ENCODE measurements around the gene SSC4D. TPM values are rescaled to one million over a fixed set of nuclear protein-coding genes. Genes with fewer than 3 reads are reported as not detected.
"Not testable (repeated sequence)": the region's sequence is repeated elsewhere in the genome, so short reads cannot be mapped to it uniquely, and the experiment has no call there.

The SSC4D gene
- total and polyA plus RNA-seq, 8 donors, result 0.37 to 0.80 TPM; not detected in 6

GRCh38 chr7:76424413-76425111 lies 15.1 kb upstream of the SSC4D start, which contains the start of gene ZP3:
Gene ZP3, plus strand, starts transcription at chr7:76424950. Its CDS starts 15 bp downstream, at chr7:76424965.
- H3K27me3 ChIP-seq, result peaks cover 0 to 29% (median 0%) of the 10 kb centered on the region in 3 donors
- TF ChIP-seq CTCF (IDR thresholded peaks at IDR 0.05), result no peak
- H3K4me3 ChIP-seq, result no peak within 1 kb of the TSS
- H3K36me3 ChIP-seq, result no peaks in the 10 kb centered on the region
- intact Hi-C loops (cut with DNase I; ENCODE audit: low total_unique reads), result no loop called here
- no peak for DNase-seq
- H3K27ac ChIP-seq, result no peak within 1 kb of the TSS
- WGBS, 5 donors, result 84 to 87% (median 85%) methylated on average over 10 of the region's 10 CpGs
- peaks cover 0 to 5% (median 0%) of the 10 kb centered on the region in 4 donors for H3K4me1 ChIP-seq
- H3K9me3 ChIP-seq, result no peaks in the 10 kb centered on the region

GRCh38 chr7:76423666-76424412 lies 14.3 kb upstream of the SSC4D start:
- intact Hi-C loops (cut with DNase I; ENCODE audit: low total_unique reads), result no loop called here
- no peak for DNase-seq
- WGBS, 5 donors, result 63 to 76% (median 66%) methylated on average over 15 of the region's 15 CpGs
- Histone ChIP-seq H3K36me3 (no peaks in the 10 kb centered on the region), H3K27ac (no peak overlapping the region), H3K4me3 (no peak overlapping the region), H3K9me3 (no peaks in the 10 kb centered on the region), H3K27me3 (peaks cover 0 to 29% (median 0%) of the 10 kb centered on the region in 3 donors), H3K4me1 (peaks cover 0 to 5% (median 0%) of the 10 kb centered on the region in 4 donors)
- TF ChIP-seq EP300 (IDR thresholded peaks at IDR 0.05) (no peak), POLR2A (IDR thresholded peaks at IDR 0.05) (no peak), POLR2AphosphoS5 (IDR thresholded peaks at IDR 0.05) (no peak), CTCF (IDR thresholded peaks at IDR 0.05) (no peak)

- intact Hi-C loops (cut with DNase I; ENCODE audit: low total_unique reads); DNase-seq; H3K9me3 ChIP-seq; H3K27ac ChIP-seq; H3K4me3 ChIP-seq; H3K36me3 ChIP-seq; H3K4me1 ChIP-seq: not testable (repeated sequence)
- WGBS, 5 donors, result 89 to 92% (median 90%) methylated on average over 6 of the region's 6 CpGs
- peaks cover 0 to 29% (median 0%) of the 10 kb centered on the region in 3 donors for H3K27me3 ChIP-seq
Measured at GRCh38 chr7:76421097-76421496, 11.6 kb upstream of the SSC4D start.

GRCh38 chr7:76417654-76418310 lies 8.3 kb upstream of the SSC4D start:
- H3K4me1 ChIP-seq; H3K9me3 ChIP-seq; intact Hi-C loops (cut with DNase I; ENCODE audit: low total_unique reads); H3K27me3 ChIP-seq; H3K36me3 ChIP-seq; H3K27ac ChIP-seq; H3K4me3 ChIP-seq; DNase-seq: not testable (repeated sequence)
- WGBS, 5 donors, result 91 to 94% (median 93%) methylated on average over 9 to 10 of the region's 10 CpGs

GRCh38 chr7:76412249-76412648 lies 2.8 kb upstream of the SSC4D start:
- Histone ChIP-seq H3K4me1 (no peaks in the 10 kb centered on the region), H3K27ac (no peak overlapping the region), H3K27me3 (no peaks in the 10 kb centered on the region), H3K4me3 (no peak overlapping the region), H3K9me3 (no peaks in the 10 kb centered on the region), H3K36me3 (no peaks in the 10 kb centered on the region)
- TF ChIP-seq POLR2A (IDR thresholded peaks at IDR 0.05) (no peak), POLR2AphosphoS5 (IDR thresholded peaks at IDR 0.05) (no peak), CTCF (IDR thresholded peaks at IDR 0.05) (no peak), EP300 (IDR thresholded peaks at IDR 0.05) (no peak)
- 75 to 86% (median 82%) methylated on average over 4 to 5 of the region's 5 CpGs for WGBS, 5 donors
- intact Hi-C loops (cut with DNase I; ENCODE audit: low total_unique reads), result no loop called here
- no peak for DNase-seq
